Measurements from ENCODE around the gene SOBP.

DNA sequence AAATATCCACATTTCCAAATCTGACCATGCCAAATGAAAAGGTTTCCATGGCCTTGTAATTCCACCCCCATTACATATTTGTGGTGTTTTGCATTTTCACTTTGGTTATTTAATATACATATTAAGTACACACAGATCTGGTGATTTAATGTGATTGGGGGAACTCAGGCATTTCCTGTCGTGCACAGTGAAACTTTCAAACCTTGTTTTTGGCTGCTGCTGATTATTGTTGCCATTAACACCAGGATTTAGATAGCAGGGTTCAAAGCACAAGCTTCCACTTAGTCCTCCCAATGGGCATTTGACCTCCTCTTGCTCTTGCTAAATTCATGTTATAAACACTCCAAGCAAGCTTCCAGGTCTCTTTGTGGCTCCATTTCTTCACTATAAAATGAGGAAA is 166.5 kb downstream of the SOBP start:
- TF ChIP-seq EP300 (IDR thresholded peaks at IDR 0.05) (no peak), POLR2AphosphoS5 (IDR thresholded peaks at IDR 0.05) (no peak)
- TF ChIP-seq, protein P1, sequence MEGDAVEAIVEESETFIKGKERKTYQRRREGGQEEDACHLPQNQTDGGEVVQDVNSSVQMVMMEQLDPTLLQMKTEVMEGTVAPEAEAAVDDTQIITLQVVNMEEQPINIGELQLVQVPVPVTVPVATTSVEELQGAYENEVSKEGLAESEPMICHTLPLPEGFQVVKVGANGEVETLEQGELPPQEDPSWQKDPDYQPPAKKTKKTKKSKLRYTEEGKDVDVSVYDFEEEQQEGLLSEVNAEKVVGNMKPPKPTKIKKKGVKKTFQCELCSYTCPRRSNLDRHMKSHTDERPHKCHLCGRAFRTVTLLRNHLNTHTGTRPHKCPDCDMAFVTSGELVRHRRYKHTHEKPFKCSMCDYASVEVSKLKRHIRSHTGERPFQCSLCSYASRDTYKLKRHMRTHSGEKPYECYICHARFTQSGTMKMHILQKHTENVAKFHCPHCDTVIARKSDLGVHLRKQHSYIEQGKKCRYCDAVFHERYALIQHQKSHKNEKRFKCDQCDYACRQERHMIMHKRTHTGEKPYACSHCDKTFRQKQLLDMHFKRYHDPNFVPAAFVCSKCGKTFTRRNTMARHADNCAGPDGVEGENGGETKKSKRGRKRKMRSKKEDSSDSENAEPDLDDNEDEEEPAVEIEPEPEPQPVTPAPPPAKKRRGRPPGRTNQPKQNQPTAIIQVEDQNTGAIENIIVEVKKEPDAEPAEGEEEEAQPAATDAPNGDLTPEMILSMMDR (IDR thresholded peaks at IDR 0.05): no peak
